Sigmoid colon (tissue), 4 donors: ENCODE measurements around the gene FAM168B.

Experiments
- CTCF ChIP-seq, 4 experiments: fragments of 450-650 bp in 3 of 4; fragments of 200-600 bp in 1 of 4; IDR thresholded peaks; one replicate each; pipeline ENCODE4 v1.5.1; 2016 to 2019; ENCODE audit warnings: antibody characterized with exemption in 4 of 4, mild to moderate bottlenecking in 3 of 4, moderate library complexity in 2 of 4
- EP300 ChIP-seq, 4 donors: sonication (generic); formaldehyde crosslinking; IDR thresholded peaks; one replicate each; pipeline ENCODE4 v1.6.1; 2017; ENCODE audit warnings: antibody characterized with exemption in 4 of 4
- POLR2A ChIP-seq, 2 donors: fragments of 450-650 bp; IDR thresholded peaks; one replicate each; pipeline ENCODE4 v1.6.1; 2016; ENCODE audit warnings: antibody characterized with exemption in 2 of 2, mild to moderate bottlenecking in 2 of 2, moderate library complexity in 2 of 2
- POLR2AphosphoS5 ChIP-seq, 4 donors: sonication (generic); formaldehyde crosslinking; IDR thresholded peaks; one replicate each; pipeline ENCODE4 v1.6.1; 2017; ENCODE audit warnings: antibody characterized with exemption in 4 of 4

DNA sequence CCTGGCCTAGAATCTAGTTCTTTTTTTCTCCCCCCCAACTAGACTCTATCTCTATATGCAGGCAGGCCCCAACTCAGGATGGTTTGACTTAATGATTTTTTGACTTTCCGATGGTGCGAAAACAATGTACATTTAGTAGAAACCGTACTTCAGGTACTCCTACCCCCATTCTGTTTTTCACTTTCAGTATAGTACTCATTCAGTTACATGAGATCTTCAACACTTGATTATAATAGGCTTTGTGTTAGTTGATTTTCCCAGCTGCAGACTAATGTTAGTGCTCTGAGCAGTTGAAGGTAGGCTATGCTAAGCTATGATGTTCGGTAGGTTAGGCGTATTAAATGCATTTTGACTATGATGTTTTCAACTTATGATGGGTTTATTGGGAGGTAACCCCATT lies 49.6 kb upstream of the FAM168B start:
- no peak for TF ChIP-seq POLR2AphosphoS5 (IDR thresholded peaks at IDR 0.05)
- no peak for TF ChIP-seq EP300 (IDR thresholded peaks at IDR 0.05)
- no peak for TF ChIP-seq CTCF (IDR thresholded peaks at IDR 0.05)
- TF ChIP-seq POLR2A (IDR thresholded peaks at IDR 0.05) = no peak
